Mesenchymal stem cell (in vitro differentiated cells and primary cell): ENCODE results near the gene PPTC7.
A peak's percentile ranks its signal among the peaks of the same experiment; 100 is the strongest.

Experiments used
- DNase-seq: peaks from one replicate; pipeline ENCODE4 v3.0.0-alpha.2; 2013
- H2AFZ ChIP-seq: one replicate; pipeline ENCODE4 v1.6.1; 2013; ENCODE audit warnings: low read depth, mild to moderate bottlenecking, control low read depth, inconsistent platforms, low read length, moderate library complexity
- H2AK5ac ChIP-seq: 2 replicates; pipeline ENCODE4 v1.6.1; 2013; ENCODE audit warnings: low read length, moderate library complexity, mild to moderate bottlenecking, inconsistent platforms; ENCODE audit not compliant: severe bottlenecking
- H2BK120ac ChIP-seq: one replicate; pipeline ENCODE4 v1.6.1; 2013; ENCODE audit warnings: low read depth, mild to moderate bottlenecking, inconsistent platforms, low read length, moderate library complexity
- H2BK12ac ChIP-seq, 2 experiments: one replicate each; pipeline ENCODE4 v1.6.1; 2013; ENCODE audit warnings: inconsistent platforms in 2 of 2, low read length in 2 of 2, mild to moderate bottlenecking in 2 of 2, moderate library complexity in 2 of 2, control low read depth in 1 of 2
- H2BK15ac ChIP-seq: one replicate; pipeline ENCODE4 v1.6.1; 2013; ENCODE audit warnings: mild to moderate bottlenecking, low read depth, inconsistent platforms; ENCODE audit not compliant: poor library complexity, severe bottlenecking
- H2BK5ac ChIP-seq: 2 replicates; pipeline ENCODE4 v1.6.1; 2013; ENCODE audit warnings: low read depth, mild to moderate bottlenecking, low read length, control low read depth, inconsistent platforms; ENCODE audit not compliant: poor library complexity, severe bottlenecking
- H3K14ac ChIP-seq, 2 experiments: one replicate each; pipeline ENCODE4 v1.6.1; 2013; ENCODE audit warnings: inconsistent platforms in 2 of 2, low read length in 2 of 2, control low read depth in 1 of 2, mild to moderate bottlenecking in 1 of 2, moderate library complexity in 1 of 2
- H3K18ac ChIP-seq, 2 experiments: one replicate each; pipeline ENCODE4 v1.6.1; 2013; ENCODE audit warnings: inconsistent platforms in 2 of 2, low read length in 2 of 2, control low read depth in 1 of 2, low read depth in 1 of 2, mild to moderate bottlenecking in 1 of 2
- H3K23ac ChIP-seq, 2 experiments: one replicate each; pipeline ENCODE4 v1.6.1; 2013; ENCODE audit warnings: inconsistent platforms in 2 of 2, low read length in 2 of 2, mild to moderate bottlenecking in 2 of 2, moderate library complexity in 2 of 2, control low read depth in 1 of 2
- H3K27ac ChIP-seq: 2 replicates; pipeline ENCODE4 v1.5.1; 2013; ENCODE audit warnings: mild to moderate bottlenecking, moderate library complexity, low read length, control low read depth, inconsistent platforms; ENCODE audit not compliant: poor library complexity, severe bottlenecking
- H3K27me3 ChIP-seq, 2 experiments: 2 replicates each; pipeline versions ENCODE4 v1.6.1 to v1.7.0; 2013; ENCODE audit warnings: low read length in 2 of 2, mild to moderate bottlenecking in 2 of 2, moderate library complexity in 2 of 2, control low read depth in 1 of 2, inconsistent platforms in 1 of 2; ENCODE audit not compliant: control insufficient read depth in 1 of 2, insufficient read depth in 1 of 2
- H3K36me3 ChIP-seq, 2 experiments: 2 replicates each; pipeline versions ENCODE4 v1.6.1 to v1.7.0; 2013; ENCODE audit warnings: low read length in 2 of 2, control low read depth in 1 of 2, inconsistent platforms in 1 of 2, low read depth in 1 of 2, mild to moderate bottlenecking in 1 of 2; ENCODE audit not compliant: insufficient read depth in 2 of 2, control insufficient read depth in 1 of 2
- H3K4ac ChIP-seq, 2 experiments: one replicate each; pipeline ENCODE4 v1.6.1; 2013; ENCODE audit warnings: inconsistent platforms in 2 of 2, low read length in 2 of 2, mild to moderate bottlenecking in 2 of 2, moderate library complexity in 2 of 2, control low read depth in 1 of 2, low read depth in 1 of 2
- H3K4me1 ChIP-seq: 2 replicates; pipeline ENCODE4 v1.6.1; 2013; ENCODE audit warnings: low read depth, low read length, control low read depth; ENCODE audit not compliant: control insufficient read depth, insufficient read depth
- H3K4me2 ChIP-seq: 2 replicates; pipeline ENCODE4 v1.6.1; 2013; ENCODE audit warnings: low read length, mild to moderate bottlenecking, inconsistent platforms; ENCODE audit not compliant: poor library complexity, severe bottlenecking
- H3K4me3 ChIP-seq, 2 experiments: 2 replicates each; pipeline versions ENCODE4 v1.5.1 to v1.7.0; 2013; ENCODE audit warnings: low read length in 2 of 2, mild to moderate bottlenecking in 2 of 2, control low read depth in 1 of 2, low read depth in 1 of 2; ENCODE audit not compliant: insufficient read depth in 1 of 2
- H3K79me1 ChIP-seq: replicated peaks from 2 replicates; pipeline ENCODE4 v1.6.1; 2013; ENCODE audit warnings: mild to moderate bottlenecking, control low read depth, low read length, inconsistent platforms; ENCODE audit not compliant: poor library complexity, severe bottlenecking
- H3K9ac ChIP-seq: 2 replicates; pipeline ENCODE4 v1.7.0; 2013; ENCODE audit warnings: mild to moderate bottlenecking, low read length, moderate library complexity
- H3K9me3 ChIP-seq: 2 replicates; pipeline ENCODE4 v1.7.0; 2013; ENCODE audit warnings: mild to moderate bottlenecking, low read length; ENCODE audit not compliant: control insufficient read depth
- H4K8ac ChIP-seq: one replicate; pipeline ENCODE4 v1.6.1; 2013; ENCODE audit warnings: inconsistent platforms, mild to moderate bottlenecking, low read length, moderate library complexity
- H4K91ac ChIP-seq: one replicate; pipeline ENCODE4 v1.6.1; 2013; ENCODE audit warnings: mild to moderate bottlenecking, low read length, inconsistent platforms
- WGBS: methylation state at CpG from one replicate; pipeline ENCODE4 v1.1.7; 2013; ENCODE audit warnings: mixed read lengths; 5-methylcytosine and 5-hydroxymethylcytosine counted together

PPTC7 gene

DNA sequence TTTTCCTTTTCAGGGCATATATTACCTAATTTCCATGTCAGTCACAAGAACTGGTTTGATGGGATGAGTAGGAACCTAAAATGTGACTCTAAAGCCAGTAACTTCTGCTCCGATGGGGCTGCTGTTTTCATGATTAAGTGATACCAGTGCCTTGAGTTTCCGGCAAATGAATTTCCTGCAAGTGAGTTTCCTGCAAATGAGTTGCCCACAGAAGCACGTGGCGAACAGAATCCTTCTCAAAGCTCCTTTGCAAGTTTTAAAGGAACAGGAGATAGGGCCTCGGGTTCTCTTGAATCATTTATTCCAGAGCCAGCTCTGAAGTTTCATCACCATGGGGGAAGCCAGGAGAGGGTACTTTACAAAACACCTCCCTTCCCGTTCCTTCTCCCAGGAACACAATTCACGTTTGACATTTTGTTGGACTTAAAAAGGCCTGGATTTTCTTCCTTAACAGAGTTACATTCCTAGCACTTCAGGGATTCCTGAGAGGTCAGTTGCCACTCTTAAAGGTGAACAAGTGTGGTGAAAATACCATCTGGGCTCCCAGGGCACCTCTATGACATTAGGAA lies 2.2 kb upstream of the PPTC7 start:
- 56% methylated on average over 7 of the region's 7 CpGs for WGBS
- Histone ChIP-seq H3K9ac (peak overlapping the region; percentile 28), H3K4me2 (no peak overlapping the region), H3K23ac (no peak overlapping the region), H4K91ac (no peak overlapping the region), H3K4me1 (peaks cover 8% of the 10 kb centered on the region), H3K18ac (no peak overlapping the region), H3K79me1 (no peaks in the 10 kb centered on the region), H2BK15ac (no peak overlapping the region), H3K36me3 (no peaks in the 10 kb centered on the region), H3K27me3 (no peaks in the 10 kb centered on the region), H2AFZ (no peak overlapping the region), H3K27ac (peak overlapping the region; percentile 27), H4K8ac (no peak overlapping the region), H2BK5ac (no peak overlapping the region), H2BK120ac (no peak overlapping the region), H3K4ac (no peak overlapping the region), H3K9me3 (no peaks in the 10 kb centered on the region), H3K4me3 (no peak overlapping the region), H3K14ac (no peak overlapping the region), H2AK5ac (no peak overlapping the region), H2BK12ac (no peak overlapping the region)
- peak; percentile 34 for DNase-seq

DNA sequence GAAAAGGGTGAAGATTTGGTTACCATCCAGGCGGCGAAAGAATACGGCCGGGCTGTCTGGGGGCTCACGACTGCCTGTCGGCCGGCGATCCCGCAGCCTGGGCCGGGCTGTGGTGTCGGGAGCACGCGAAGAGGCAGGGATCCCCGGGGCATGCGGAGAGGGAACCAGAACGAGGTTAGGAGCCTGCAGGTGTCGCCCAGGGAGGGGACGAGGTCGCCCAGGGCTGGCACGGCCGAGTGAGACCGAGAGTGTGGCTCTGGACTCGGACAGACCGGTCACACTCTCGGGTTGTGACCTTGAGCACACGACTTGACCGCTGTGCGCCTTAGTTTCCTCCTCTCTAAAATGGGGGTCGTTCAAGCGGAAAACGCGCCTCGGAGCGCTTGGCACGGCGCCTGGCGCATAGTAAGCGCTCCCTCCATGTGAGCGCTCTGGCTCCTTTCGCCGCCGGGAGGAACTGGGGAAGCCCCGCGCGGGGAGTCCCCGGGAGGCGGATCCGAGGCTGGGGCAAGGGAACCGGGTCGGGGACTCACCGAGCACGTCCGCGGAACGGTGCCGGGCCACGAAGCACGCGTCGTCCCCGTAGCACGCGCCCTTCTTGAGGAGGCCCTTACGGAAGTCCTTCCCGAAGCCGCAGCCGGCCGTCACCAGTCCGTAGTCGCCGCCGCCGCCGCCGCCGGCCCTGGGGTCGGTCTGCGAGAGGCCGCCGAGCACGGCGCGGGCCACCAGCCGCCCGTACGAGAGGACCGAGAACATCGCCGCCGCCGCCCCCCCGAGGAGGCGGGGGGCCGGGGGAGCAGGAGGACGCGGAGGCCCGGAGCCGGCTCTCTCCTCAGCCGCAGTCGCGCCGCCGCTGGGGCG lies 612 bp downstream of the PPTC7 start:
- Histone ChIP-seq H3K79me1 (peaks cover 5% of the 10 kb centered on the region), H4K8ac (peak overlapping the region; percentile 19), H2BK120ac (peak overlapping the region; percentile 74), H3K18ac (peak overlapping the region; percentile 81 to 90), H3K4me1 (peaks cover 11% of the 10 kb centered on the region), H3K36me3 (no peaks in the 10 kb centered on the region), H3K9me3 (no peaks in the 10 kb centered on the region), H2AK5ac (no peak overlapping the region), H3K14ac (peak overlapping the region; percentile 5 to 7), H4K91ac (peak overlapping the region; percentile 69), H3K4me2 (peak overlapping the region; percentile 84), H2BK5ac (no peak overlapping the region), H2BK15ac (peak overlapping the region; percentile 64), H3K27ac (no peak overlapping the region), H3K27me3 (no peaks in the 10 kb centered on the region), H3K4me3 (peak overlapping the region; percentile 83 to 95), H3K4ac (peak overlapping the region in 1 of 2 experiments; percentile 47), H2BK12ac (peak overlapping the region in 1 of 2 experiments; percentile 8), H3K9ac (peak overlapping the region; percentile 92), H3K23ac (peak overlapping the region in 1 of 2 experiments; percentile 96), H2AFZ (no peak overlapping the region)
- peak; percentile 80 for DNase-seq
- under 1% methylated on average over 68 of the region's 104 CpGs for WGBS

GRCh38 chr12:110581931-110582275 lies 1.2 kb downstream of the PPTC7 start:
- Histone ChIP-seq H3K9ac (peak overlapping the region; percentile 92), H3K18ac (peak overlapping the region in 1 of 2 experiments; percentile 1), H3K23ac (no peak overlapping the region), H3K4ac (peak overlapping the region in 1 of 2 experiments; percentile 22), H3K27me3 (no peaks in the 10 kb centered on the region), H3K4me1 (peaks cover 11% of the 10 kb centered on the region), H2AFZ (no peak overlapping the region), H3K14ac (no peak overlapping the region), H2BK5ac (no peak overlapping the region), H4K8ac (no peak overlapping the region), H3K4me3 (peak overlapping the region; percentile 83 to 95), H2BK12ac (peak overlapping the region in 1 of 2 experiments; percentile 8), H3K36me3 (no peaks in the 10 kb centered on the region), H3K79me1 (peaks cover 5% of the 10 kb centered on the region), H2AK5ac (no peak overlapping the region), H4K91ac (no peak overlapping the region), H3K9me3 (no peaks in the 10 kb centered on the region), H3K4me2 (peak overlapping the region; percentile 84), H2BK15ac (no peak overlapping the region), H3K27ac (no peak overlapping the region), H2BK120ac (no peak overlapping the region)
- 1% methylated on average over 8 of the region's 8 CpGs for WGBS
- DNase-seq, result no peak

GRCh38 chr12:110579535-110580253 lies 3.4 kb downstream of the PPTC7 start:
- H2BK120ac ChIP-seq, result no peak overlapping the region
- WGBS, result 95% methylated on average over 12 of the region's 18 CpGs

More at GRCh38 chr12:110579535-110580253, 3.4 kb downstream of the PPTC7 start:
- Histone ChIP-seq H3K9ac (peak overlapping the region; percentile 95), H2AK5ac (no peak overlapping the region), H3K36me3 (no peaks in the 10 kb centered on the region), H3K4ac (no peak overlapping the region), H2BK5ac (no peak overlapping the region), H2BK15ac (no peak overlapping the region), H3K23ac (no peak overlapping the region), H2AFZ (no peak overlapping the region), H3K27ac (no peak overlapping the region), H3K79me1 (peaks cover 5% of the 10 kb centered on the region), H3K4me2 (no peak overlapping the region), H2BK12ac (no peak overlapping the region), H3K14ac (no peak overlapping the region), H3K18ac (no peak overlapping the region), H3K4me1 (peaks cover 8% of the 10 kb centered on the region), H4K91ac (no peak overlapping the region), H3K9me3 (no peaks in the 10 kb centered on the region), H4K8ac (peak overlapping the region; percentile 32), H3K4me3 (no peak overlapping the region), H3K27me3 (no peaks in the 10 kb centered on the region)
- no peak for DNase-seq
